Liver (tissue), 3 donors: ENCODE results near the gene SP2.

ENCODE experiments used
- CTCF ChIP-seq: fragments of 150-350 bp; IDR thresholded peaks from 2 replicates; pipeline ENCODE4 v1.5.1; 2017; ENCODE audit warnings: improper control_type of control experiment, low read depth, low read length; ENCODE audit not compliant: missing input control
- FOXA2 ChIP-seq: IDR thresholded peaks from 2 replicates; pipeline ENCODE4 v1.6.1; 2016; ENCODE audit warnings: antibody characterized with exemption
- JUND ChIP-seq, 2 donors: IDR thresholded peaks; 2 replicates each; pipeline ENCODE4 v1.6.1; 2016; ENCODE audit warnings: antibody characterized with exemption in 2 of 2
- RAD21 ChIP-seq, 2 donors: IDR thresholded peaks; 2 replicates each; pipeline ENCODE4 v1.6.1; 2016; ENCODE audit warnings: antibody characterized with exemption in 2 of 2, mild to moderate bottlenecking in 2 of 2
- SP1 ChIP-seq: IDR thresholded peaks from 2 replicates; pipeline ENCODE4 v1.6.1; 2018; ENCODE audit warnings: antibody characterized with exemption, mild to moderate bottlenecking
- TAF1 ChIP-seq: conservative IDR thresholded peaks from 2 replicates; pipeline ENCODE4 v1.6.1; 2016; ENCODE audit warnings: antibody characterized with exemption, mild to moderate bottlenecking
- YY1 ChIP-seq: IDR thresholded peaks from 2 replicates; pipeline ENCODE4 v1.6.1; 2016; ENCODE audit warnings: antibody characterized with exemption, mild to moderate bottlenecking
- ZBTB33 ChIP-seq: IDR thresholded peaks from 2 replicates; pipeline ENCODE4 v1.6.1; 2016; ENCODE audit warnings: antibody characterized with exemption
- TF ChIP-seq, protein P1 (sequence below): IDR thresholded peaks from 2 replicates; pipeline ENCODE4 v1.6.1; 2016; ENCODE audit warnings: antibody characterized with exemption, mild to moderate bottlenecking
- donor health status: healthy.
- donor health status: healthy.

DNA sequence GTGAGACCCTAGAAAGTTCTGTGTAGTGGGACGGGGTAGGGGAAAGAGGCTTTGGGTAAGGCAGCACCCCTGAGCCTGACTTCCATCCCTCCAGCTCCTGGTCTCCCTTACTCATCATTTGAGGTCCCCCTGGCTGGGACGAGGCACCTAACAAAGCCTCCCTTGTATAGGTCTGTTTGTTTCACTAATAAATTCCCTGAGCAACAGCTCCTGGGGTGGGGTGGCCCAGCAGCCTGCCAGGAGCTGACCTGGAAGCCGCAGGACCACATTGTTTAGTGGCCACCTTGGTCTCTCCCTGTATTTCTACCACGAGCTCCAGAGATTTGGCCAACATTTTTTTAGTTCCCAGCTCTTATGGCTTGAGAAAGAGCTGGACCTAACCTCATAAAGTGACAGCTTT lies 54.4 kb downstream of the SP2 start:
- TF ChIP-seq CTCF (no peak), TAF1 (no peak), RAD21 (IDR thresholded peaks at IDR 0.05) (no peak), JUND (IDR thresholded peaks at IDR 0.05) (no peak), ZBTB33 (no peak), FOXA2 (no peak), YY1 (no peak), SP1 (no peak)
- TF ChIP-seq, protein P1, sequence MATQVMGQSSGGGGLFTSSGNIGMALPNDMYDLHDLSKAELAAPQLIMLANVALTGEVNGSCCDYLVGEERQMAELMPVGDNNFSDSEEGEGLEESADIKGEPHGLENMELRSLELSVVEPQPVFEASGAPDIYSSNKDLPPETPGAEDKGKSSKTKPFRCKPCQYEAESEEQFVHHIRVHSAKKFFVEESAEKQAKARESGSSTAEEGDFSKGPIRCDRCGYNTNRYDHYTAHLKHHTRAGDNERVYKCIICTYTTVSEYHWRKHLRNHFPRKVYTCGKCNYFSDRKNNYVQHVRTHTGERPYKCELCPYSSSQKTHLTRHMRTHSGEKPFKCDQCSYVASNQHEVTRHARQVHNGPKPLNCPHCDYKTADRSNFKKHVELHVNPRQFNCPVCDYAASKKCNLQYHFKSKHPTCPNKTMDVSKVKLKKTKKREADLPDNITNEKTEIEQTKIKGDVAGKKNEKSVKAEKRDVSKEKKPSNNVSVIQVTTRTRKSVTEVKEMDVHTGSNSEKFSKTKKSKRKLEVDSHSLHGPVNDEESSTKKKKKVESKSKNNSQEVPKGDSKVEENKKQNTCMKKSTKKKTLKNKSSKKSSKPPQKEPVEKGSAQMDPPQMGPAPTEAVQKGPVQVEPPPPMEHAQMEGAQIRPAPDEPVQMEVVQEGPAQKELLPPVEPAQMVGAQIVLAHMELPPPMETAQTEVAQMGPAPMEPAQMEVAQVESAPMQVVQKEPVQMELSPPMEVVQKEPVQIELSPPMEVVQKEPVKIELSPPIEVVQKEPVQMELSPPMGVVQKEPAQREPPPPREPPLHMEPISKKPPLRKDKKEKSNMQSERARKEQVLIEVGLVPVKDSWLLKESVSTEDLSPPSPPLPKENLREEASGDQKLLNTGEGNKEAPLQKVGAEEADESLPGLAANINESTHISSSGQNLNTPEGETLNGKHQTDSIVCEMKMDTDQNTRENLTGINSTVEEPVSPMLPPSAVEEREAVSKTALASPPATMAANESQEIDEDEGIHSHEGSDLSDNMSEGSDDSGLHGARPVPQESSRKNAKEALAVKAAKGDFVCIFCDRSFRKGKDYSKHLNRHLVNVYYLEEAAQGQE = no peak
